ENCODE measurements around the gene CRTC1. TPM values are rescaled to one million over a fixed set of nuclear protein-coding genes. Genes with fewer than 3 reads are reported as not detected.
A peak's percentile ranks its signal among the peaks of the same experiment; 100 is the strongest.

The CRTC1 gene
- total RNA-seq, 1 donor from 2014 or later, result 28.8 TPM

DNA sequence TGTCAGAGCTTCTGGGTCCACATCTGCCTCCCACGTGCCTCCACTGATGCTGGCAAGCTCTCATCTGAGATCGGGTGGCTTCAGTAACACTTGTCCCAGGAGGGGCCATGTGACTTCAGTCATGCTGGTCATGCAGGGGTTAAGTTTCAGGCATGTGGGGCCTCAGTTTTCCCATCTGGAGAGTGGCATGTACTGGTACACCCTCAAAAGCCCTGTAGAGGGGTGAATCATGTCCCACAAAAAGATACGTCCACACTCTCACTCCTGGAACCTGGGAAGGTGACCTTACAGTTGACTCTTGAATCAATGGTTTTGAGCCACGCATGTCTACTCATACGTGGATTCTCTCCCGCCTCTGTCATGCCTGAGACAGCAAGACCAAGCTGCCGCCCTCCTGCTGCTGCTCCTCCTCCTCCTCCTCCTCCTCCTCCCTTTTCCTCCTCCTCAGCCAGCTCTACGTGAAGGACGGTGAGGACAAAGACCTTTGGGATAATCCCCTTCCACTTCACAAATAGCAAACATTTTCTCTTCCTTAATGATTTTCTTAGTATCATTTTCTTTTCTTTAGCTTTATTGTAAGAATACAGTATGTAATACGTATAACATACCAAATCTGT, 54.0 kb downstream of the CRTC1 start:
- Mint-ChIP-seq H3K4me3 (ENCODE audit: unreplicated experiment) (peak overlapping the region; percentile 46), H3K36me3 (ENCODE audit: unreplicated experiment) (no peaks in the 10 kb centered on the region), H3K9me3 (ENCODE audit: unreplicated experiment) (peaks cover 13% of the 10 kb centered on the region), H3K4me1 (ENCODE audit: low read depth, unreplicated experiment) (peaks cover 34% of the 10 kb centered on the region), H3K27me3 (ENCODE audit: unreplicated experiment) (peaks cover 4% of the 10 kb centered on the region), H3K27ac (ENCODE audit: unreplicated experiment) (peak overlapping the region; percentile 83)
- TF ChIP-seq CTCF (IDR thresholded peaks at IDR 0.05; ENCODE audit: partially characterized antibody, unreplicated experiment), result no peak
- DNase-seq, result no peak

DNA sequence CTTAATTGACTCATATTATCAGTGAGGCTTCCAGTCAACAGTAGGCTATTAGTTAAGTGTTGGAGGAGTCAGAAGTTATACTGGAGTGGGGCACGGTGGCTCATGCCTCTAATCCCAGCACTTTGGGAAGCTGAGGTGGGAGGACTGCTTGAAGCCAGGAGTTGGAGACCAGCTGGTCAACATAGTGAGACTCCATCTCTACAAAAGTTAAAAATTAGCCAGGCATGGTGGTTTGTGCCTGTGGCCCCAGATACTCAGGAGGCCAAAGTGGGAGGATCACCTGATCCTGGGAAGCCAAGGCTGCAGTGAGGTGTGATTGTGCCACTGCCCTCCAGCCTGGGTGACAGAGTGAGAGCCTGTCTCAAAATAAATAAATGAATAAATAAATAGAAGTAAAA, 54.5 kb downstream of the CRTC1 start:
- Mint-ChIP-seq H3K36me3 (ENCODE audit: unreplicated experiment) (no peaks in the 10 kb centered on the region), H3K4me3 (ENCODE audit: unreplicated experiment) (peak overlapping the region; percentile 46), H3K27me3 (ENCODE audit: unreplicated experiment) (peaks cover 4% of the 10 kb centered on the region), H3K27ac (ENCODE audit: unreplicated experiment) (peak overlapping the region; percentile 83), H3K4me1 (ENCODE audit: low read depth, unreplicated experiment) (peaks cover 33% of the 10 kb centered on the region), H3K9me3 (ENCODE audit: unreplicated experiment) (peaks cover 12% of the 10 kb centered on the region)
- no peak for DNase-seq
- TF ChIP-seq CTCF (IDR thresholded peaks at IDR 0.05; ENCODE audit: partially characterized antibody, unreplicated experiment), result no peak

GRCh38 chr19:18738961-18739690, 55.6 kb downstream of the CRTC1 start:
- no peak overlapping the region for H3K4me3 Mint-ChIP-seq (ENCODE audit: unreplicated experiment)
- peaks cover 2% of the 10 kb centered on the region for H3K27me3 Mint-ChIP-seq (ENCODE audit: unreplicated experiment)
- H3K9me3 Mint-ChIP-seq (ENCODE audit: unreplicated experiment), result peaks cover 10% of the 10 kb centered on the region
- DNase-seq, result no peak
- H3K27ac Mint-ChIP-seq (ENCODE audit: unreplicated experiment), result no peak overlapping the region
- no peaks in the 10 kb centered on the region for H3K36me3 Mint-ChIP-seq (ENCODE audit: unreplicated experiment)
- peaks cover 28% of the 10 kb centered on the region for H3K4me1 Mint-ChIP-seq (ENCODE audit: low read depth, unreplicated experiment)
- TF ChIP-seq CTCF (IDR thresholded peaks at IDR 0.05; ENCODE audit: partially characterized antibody, unreplicated experiment), result no peak

DNA sequence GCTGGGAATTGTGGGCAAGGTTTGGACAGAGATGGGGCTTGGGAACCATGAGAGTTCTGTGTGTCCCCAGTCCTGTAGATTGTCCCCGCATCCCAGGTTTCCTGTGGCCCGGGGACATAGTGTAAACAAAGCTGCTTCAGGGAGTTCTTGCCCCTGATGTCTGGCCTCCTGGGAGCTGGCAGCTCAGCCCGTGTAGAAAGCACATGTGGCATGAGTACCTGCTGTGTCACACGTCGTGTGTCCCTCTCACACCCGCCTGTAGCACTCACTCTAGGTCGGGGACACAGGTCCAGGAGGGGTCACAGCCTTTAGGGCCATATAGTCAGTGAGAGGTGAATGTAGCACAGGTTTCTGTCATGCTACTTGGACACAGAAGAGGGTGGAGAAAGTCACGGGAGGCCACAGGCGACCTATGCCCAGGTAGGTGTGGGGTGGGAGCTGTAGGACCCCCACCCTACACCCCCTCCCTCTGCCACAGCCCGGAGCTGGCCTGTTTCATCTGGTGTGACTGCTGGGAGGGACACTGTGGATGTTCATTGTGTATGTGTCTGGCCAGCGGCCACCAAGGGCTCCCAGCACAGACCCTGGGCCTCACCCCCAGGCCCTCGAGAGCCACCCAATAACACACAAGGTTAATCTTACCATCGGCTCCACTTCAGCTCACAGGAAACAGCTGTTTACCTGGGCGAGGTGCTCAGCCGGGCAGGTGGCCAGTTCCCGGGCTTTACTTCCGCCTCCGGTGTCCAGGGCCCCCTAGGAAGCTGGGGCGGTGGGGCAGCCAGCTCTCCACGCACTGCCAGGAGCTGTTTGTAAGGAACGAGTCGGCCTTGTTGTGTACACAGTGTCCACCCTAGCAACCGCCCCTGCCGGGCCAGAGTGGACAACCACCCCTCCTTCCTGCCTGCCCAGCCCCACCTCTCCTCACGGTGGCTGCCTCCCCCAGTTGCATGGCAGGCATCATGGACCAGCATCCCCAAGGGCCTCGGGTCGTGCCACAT, 57.9 kb downstream of the CRTC1 start:
- DNase-seq, result peak; percentile 22
- TF ChIP-seq CTCF (IDR thresholded peaks at IDR 0.05; ENCODE audit: partially characterized antibody, unreplicated experiment), result no peak
- no peak overlapping the region for H3K27ac Mint-ChIP-seq (ENCODE audit: unreplicated experiment)
- H3K27me3 Mint-ChIP-seq (ENCODE audit: unreplicated experiment), result peaks cover 2% of the 10 kb centered on the region
- peaks cover 19% of the 10 kb centered on the region for H3K4me1 Mint-ChIP-seq (ENCODE audit: low read depth, unreplicated experiment)
- H3K36me3 Mint-ChIP-seq (ENCODE audit: unreplicated experiment), result no peaks in the 10 kb centered on the region
- H3K9me3 Mint-ChIP-seq (ENCODE audit: unreplicated experiment), result peaks cover 4% of the 10 kb centered on the region
- H3K4me3 Mint-ChIP-seq (ENCODE audit: unreplicated experiment), result no peak overlapping the region
